SK-N-SH treated with all-trans-retinoic acid at 6 μM for 48 hours (cell line): ENCODE measurements around the gene PEPD.

Experiments
- ATAC-seq: fragments of 200-7000 bp; cut with Tn5 transposase; 3 replicates; pipeline ENCODE4 v1.9.1; 2020; ENCODE audit warnings: mild to moderate bottlenecking, moderate library complexity
- ARNTL ChIP-seq: fragments of 450-650 bp; formaldehyde crosslinking; IDR thresholded peaks from 2 replicates; pipeline ENCODE4 v1.5.0; 2020; ENCODE audit warnings: low read depth, mild to moderate bottlenecking, moderate library complexity, borderline replicate concordance
- BACH2 ChIP-seq: fragments of 250-450 bp; sonication (Bioruptor Pico); IDR thresholded peaks from 2 replicates; pipeline ENCODE4 v1.9.0; 2021; ENCODE audit warnings: mild to moderate bottlenecking, borderline replicate concordance
- CREB5 ChIP-seq: fragments of 250-450 bp; sonication (Bioruptor Pico); IDR thresholded peaks from 2 replicates; pipeline ENCODE4 v1.5.1; 2020; ENCODE audit warnings: low read depth, mild to moderate bottlenecking, moderate library complexity
- CSDC2 ChIP-seq: fragments of 250-450 bp; sonication (Bioruptor Pico); IDR thresholded peaks from 2 replicates; pipeline ENCODE4 v1.5.0; 2020; ENCODE audit warnings: mild to moderate bottlenecking, moderate library complexity
- CSRNP3 ChIP-seq: fragments of 250-450 bp; sonication (Bioruptor Pico); IDR thresholded peaks from 2 replicates; pipeline ENCODE4 v1.5.1; 2021; ENCODE audit warnings: mild to moderate bottlenecking, moderate library complexity
- ESRRG ChIP-seq: fragments of 250-450 bp; sonication (Bioruptor Pico); IDR thresholded peaks from 2 replicates; pipeline ENCODE4 v1.6.1; 2021; ENCODE audit warnings: mild to moderate bottlenecking
- GLIS3 ChIP-seq: fragments of 250-450 bp; sonication (Bioruptor Pico); IDR thresholded peaks from 2 replicates; pipeline ENCODE4 v1.5.0; 2020; ENCODE audit warnings: mild to moderate bottlenecking, moderate library complexity
- OSR1 ChIP-seq: fragments of 250-450 bp; sonication (Bioruptor Pico); IDR thresholded peaks from 2 replicates; pipeline ENCODE4 v1.8.0; 2022; ENCODE audit warnings: moderate library complexity, mild to moderate bottlenecking, inconsistent platforms
- PATZ1 ChIP-seq: fragments of 250-450 bp; sonication (Bioruptor Pico); IDR thresholded peaks from 2 replicates; pipeline ENCODE4 v1.8.0; 2020; ENCODE audit warnings: mild to moderate bottlenecking, moderate library complexity, borderline replicate concordance
- RARB ChIP-seq: fragments of 250-450 bp; sonication (Bioruptor Pico); IDR thresholded peaks from 2 replicates; pipeline ENCODE4 v1.8.0; 2021; ENCODE audit warnings: mild to moderate bottlenecking, moderate library complexity
- SNAI2 ChIP-seq: fragments of 250-450 bp; sonication (Bioruptor Pico); IDR thresholded peaks from 2 replicates; pipeline ENCODE4 v1.5.0; 2020; ENCODE audit warnings: mild to moderate bottlenecking, moderate library complexity
- TCF4 ChIP-seq: fragments of 250-450 bp; sonication (Bioruptor Pico); IDR thresholded peaks from 2 replicates; pipeline ENCODE4 v1.8.0; 2021; ENCODE audit warnings: mild to moderate bottlenecking, moderate library complexity, borderline replicate concordance
- TOX ChIP-seq: fragments of 250-450 bp; sonication (Bioruptor Pico); IDR thresholded peaks from 2 replicates; pipeline ENCODE4 v1.8.0; 2021; ENCODE audit warnings: mild to moderate bottlenecking, moderate library complexity, borderline replicate concordance
- ZC3H10 ChIP-seq: fragments of 250-450 bp; sonication (Bioruptor Pico); IDR thresholded peaks from 2 replicates; pipeline ENCODE4 v1.5.1; 2021; ENCODE audit warnings: mild to moderate bottlenecking, moderate library complexity
- ZFP3 ChIP-seq: fragments of 250-450 bp; sonication (Bioruptor Pico); IDR thresholded peaks from 2 replicates; pipeline ENCODE4 v1.5.0; 2020; ENCODE audit warnings: mild to moderate bottlenecking, moderate library complexity
- ZFP30 ChIP-seq: fragments of 450-650 bp; formaldehyde crosslinking; IDR thresholded peaks from 2 replicates; pipeline ENCODE4 v1.5.0; 2022; ENCODE audit warnings: mild to moderate bottlenecking, moderate library complexity
- ZNF565 ChIP-seq: fragments of 450-650 bp; formaldehyde crosslinking; conservative IDR thresholded peaks from 2 replicates; pipeline ENCODE4 v1.5.0; 2020; ENCODE audit warnings: low read depth, mild to moderate bottlenecking, moderate library complexity
- ZNF8 ChIP-seq: fragments of 450-650 bp; formaldehyde crosslinking; IDR thresholded peaks from 2 replicates; pipeline ENCODE4 v1.5.0; 2020; ENCODE audit warnings: mild to moderate bottlenecking, moderate library complexity

Gene PEPD

GRCh38 chr19:33377586-33378475 lies 143.8 kb downstream of the PEPD start (continued):
- no peak for TF ChIP-seq CSRNP3 (CRISPR knock-in tag)
- no peak for TF ChIP-seq GLIS3 (CRISPR knock-in tag)
- no peak for TF ChIP-seq ARNTL (CRISPR knock-in tag)
- TF ChIP-seq ESRRG (CRISPR knock-in tag) = no peak
- TF ChIP-seq OSR1 (CRISPR knock-in tag) = no peak
- TF ChIP-seq TOX (CRISPR knock-in tag) = no peak
- TF ChIP-seq PATZ1 (CRISPR knock-in tag) = no peak
- no peak for TF ChIP-seq ZC3H10 (CRISPR knock-in tag)
- no peak for TF ChIP-seq RARB (CRISPR knock-in tag)
- TF ChIP-seq TCF4 (CRISPR knock-in tag) = no peak

- no peak for TF ChIP-seq ZNF565 (CRISPR knock-in tag)
- no peak for TF ChIP-seq TOX (CRISPR knock-in tag)
- no peak for TF ChIP-seq PATZ1 (CRISPR knock-in tag)
- no peak for TF ChIP-seq BACH2 (CRISPR knock-in tag)
- TF ChIP-seq RARB (CRISPR knock-in tag) = no peak
- ATAC-seq = no peak
Observed at GRCh38 chr19:33376941-33377557, 144.5 kb downstream of the PEPD start.

GRCh38 chr19:33376423-33376822 lies 145.2 kb downstream of the PEPD start:
- TF ChIP-seq ZFP30 (CRISPR knock-in tag) = no peak
- no peak for TF ChIP-seq SNAI2 (CRISPR knock-in tag)
- TF ChIP-seq BACH2 (CRISPR knock-in tag) = no peak
- TF ChIP-seq CSDC2 (CRISPR knock-in tag) = no peak
- TF ChIP-seq RARB (CRISPR knock-in tag) = no peak
- no peak for TF ChIP-seq PATZ1 (CRISPR knock-in tag)
- no peak for TF ChIP-seq ZFP3 (CRISPR knock-in tag)
- no peak for TF ChIP-seq ZC3H10 (CRISPR knock-in tag)
- no peak for TF ChIP-seq ZNF8 (CRISPR knock-in tag)
- no peak for TF ChIP-seq TOX (CRISPR knock-in tag)
- no peak for TF ChIP-seq CREB5 (CRISPR knock-in tag)
- no peak for ATAC-seq
